ENCODE data around the gene HHEX.
"Not testable (repeated sequence)": the region's sequence is repeated elsewhere in the genome, so short reads cannot be mapped to it uniquely, and the experiment has no call there.

The HHEX gene

GRCh38 chr10:92737484-92737883, 47.7 kb downstream of the HHEX start:
- DNase-seq (ENCODE audit: low spot score): no peak

GRCh38 chr10:92740762-92741161, 51.0 kb downstream of the HHEX start:
- no peak for DNase-seq (ENCODE audit: low spot score)

- DNase-seq (ENCODE audit: low spot score): not testable (repeated sequence)
Observed at GRCh38 chr10:92741741-92742140, 52.0 kb downstream of the HHEX start.

- no peak for DNase-seq (ENCODE audit: low spot score)
Observed at GRCh38 chr10:92742331-92743228, 52.8 kb downstream of the HHEX start.
